GM18505 (cell line): ENCODE data around the gene NDUFA5.
"Not testable (repeated sequence)": the region's sequence is repeated elsewhere in the genome, so short reads cannot be mapped to it uniquely, and the experiment has no call there.

Source experiments
- ATAC-seq: cut with Tn5 transposase; IDR thresholded peaks from one replicate; pipeline ENCODE4 v1.9.1; 2021; ENCODE audit not compliant: unreplicated experiment
- POLR2A ChIP-seq: IDR thresholded peaks from 4 replicates; pipeline ENCODE4 v1.6.1; 2011; ENCODE audit warnings: borderline replicate concordance; ENCODE audit not compliant: insufficient read depth, insufficient read length; ENCODE audit errors: extremely low read depth

The NDUFA5 gene

GRCh38 chr7:123538189-123538714 lies 19.4 kb downstream of the NDUFA5 start:
- ATAC-seq: no peak
- no peak for TF ChIP-seq POLR2A

- no peak for TF ChIP-seq POLR2A
- ATAC-seq: no peak
These were observed 20.5 kb downstream of the NDUFA5 start for GRCh38 chr7:123537026-123537642.

- no peak for TF ChIP-seq POLR2A
- ATAC-seq: no peak
These were observed 22.1 kb downstream of the NDUFA5 start for GRCh38 chr7:123535517-123535916.

- TF ChIP-seq POLR2A: no peak
- peak; percentile 86 for ATAC-seq
These were observed 23.0 kb downstream of the NDUFA5 start, which contains the start of gene IQUB for GRCh38 chr7:123534383-123535260. IQUB (minus strand) TSS chr7:123534595; CDS start chr7:123512340, 22,255 bp downstream.

GRCh38 chr7:123533929-123534382 lies 23.7 kb downstream of the NDUFA5 start:
- ATAC-seq: peak; percentile 4
- no peak for TF ChIP-seq POLR2A

- ATAC-seq: no peak
- TF ChIP-seq POLR2A: no peak
These were observed 24.1 kb downstream of the NDUFA5 start for GRCh38 chr7:123533553-123533917.

- peak; percentile 11 for ATAC-seq
These were observed 24.6 kb downstream of the NDUFA5 start for GRCh38 chr7:123532788-123533552.

- ATAC-seq: not testable (repeated sequence)
These were observed 25.3 kb downstream of the NDUFA5 start for GRCh38 chr7:123532343-123532742.

- ATAC-seq: not testable (repeated sequence)
These were observed 27.5 kb downstream of the NDUFA5 start for GRCh38 chr7:123530035-123530591.

GRCh38 chr7:123528265-123528664 lies 29.4 kb downstream of the NDUFA5 start:
- no peak for TF ChIP-seq POLR2A
- ATAC-seq: no peak

GRCh38 chr7:123527712-123528225 lies 29.8 kb downstream of the NDUFA5 start:
- ATAC-seq: not testable (repeated sequence)

GRCh38 chr7:123526533-123526932 lies 31.1 kb downstream of the NDUFA5 start:
- not testable (repeated sequence) for ATAC-seq

GRCh38 chr7:123522066-123522465 lies 35.6 kb downstream of the NDUFA5 start:
- no peak for TF ChIP-seq POLR2A
- no peak for ATAC-seq
